K562 (cell line): ENCODE measurements around the gene GCN1. TPM values are rescaled to one million over a fixed set of nuclear protein-coding genes. Genes with fewer than 3 reads are reported as not detected.

Experiments used
- ATAC-seq: fragments of 200-7000 bp; cut with Tn5 transposase; 3 replicates; pipeline ENCODE4 v1.9.1; 2020; ENCODE audit warnings: moderate library complexity
- BruUV-seq: library from RNA; stranded (reverse); fragments of 400-500 nt; replicated peaks from 2 replicates; lab custom pipeline; 2021; lab: Mats Ljungman, UMichigan
- CTCF ChIA-PET: fragments of 300-600 bp; formaldehyde crosslinking; extraction: SDS; loops from one replicate; lab custom pipeline; 2021; ENCODE audit warnings: low intra/inter-chr PET ratio; lab: Yijun Ruan, JAX
- POLR2A ChIA-PET: fragments of 300-600, 350-650 bp; sonication (Branson Sonifier 250); formaldehyde crosslinking; extraction: SDS; loops from one replicate; lab custom pipeline; 2021; ENCODE audit warnings: antibody characterized with exemption, inconsistent platforms; lab: Yijun Ruan, JAX
- DNase-seq, 4 experiments: peaks; one replicate each; pipeline versions ENCODE4 v3.0.0 to v3.0.0-alpha.2; 2011 to 2018; ENCODE audit warnings: low spot score in 3 of 4, mixed read lengths in 3 of 4; ENCODE audit errors: extremely low read depth in 1 of 4
- FAIRE-seq: peaks from 2 replicates; lab custom pipeline; 2011; peaks lifted over from hg19 to GRCh38; lab: Jason Lieb, UNC
- H2AFZ ChIP-seq: 2 replicates; pipeline ENCODE4 v1.6.0; 2011; ENCODE audit warnings: low read depth, low read length, control low read depth, inconsistent platforms
- H3K27ac ChIP-seq: fragments of 200-600 bp; 3 replicates; pipeline ENCODE4 v1.8.0; 2011; ENCODE audit warnings: low read depth, mild to moderate bottlenecking, control low read depth, inconsistent platforms, low read length, moderate library complexity, mixed read lengths; ENCODE audit errors: extremely low read depth
- H3K27me3 ChIP-seq, 2 experiments: fragments of 300-600 bp in 1 of 2; 2 replicates in 1 of 2; 3 replicates in 1 of 2; pipeline versions ENCODE4 v1.6.0 to v1.8.0; 2011; ENCODE audit warnings: inconsistent platforms in 2 of 2, low read length in 2 of 2, mild to moderate bottlenecking in 1 of 2, mixed read lengths in 1 of 2, moderate library complexity in 1 of 2; ENCODE audit not compliant: control insufficient read depth in 2 of 2, insufficient read depth in 2 of 2
- H3K36me3 ChIP-seq: fragments of 300-600 bp; 3 replicates; pipeline ENCODE4 v1.8.0; 2011; ENCODE audit warnings: mild to moderate bottlenecking, low read length, inconsistent platforms; ENCODE audit not compliant: control insufficient read depth, insufficient read depth
- H3K4me1 ChIP-seq, 2 experiments: fragments of 200-600 bp in 1 of 2; replicated peaks in 1 of 2; 2 replicates in 1 of 2; 3 replicates in 1 of 2; pipeline versions ENCODE4 v1.5.1 to v1.8.0; 2011; ENCODE audit warnings: inconsistent platforms in 2 of 2, low read length in 2 of 2, mild to moderate bottlenecking in 1 of 2, mixed read lengths in 1 of 2, moderate library complexity in 1 of 2; ENCODE audit not compliant: control insufficient read depth in 2 of 2, insufficient read depth in 2 of 2
- H3K4me2 ChIP-seq: 2 replicates; pipeline ENCODE4 v1.6.1; 2011; ENCODE audit warnings: low read length, control low read depth, inconsistent platforms, mixed read lengths; ENCODE audit not compliant: insufficient read depth
- H3K4me3 ChIP-seq: fragments of 200-600 bp; sonication (generic), shearing (Covaris generic); 2 replicates; pipeline ENCODE4 v1.5.1; 2016; ENCODE audit warnings: control low read depth, inconsistent platforms
- H3K79me2 ChIP-seq: fragments of 200-600 bp; 3 replicates; pipeline ENCODE4 v1.8.0; 2011; ENCODE audit warnings: low read length, inconsistent platforms; ENCODE audit not compliant: control insufficient read depth, insufficient read depth
- H3K9ac ChIP-seq, 2 experiments: 2 replicates each; pipeline versions ENCODE4 v1.6.0 to v1.6.1; 2011; ENCODE audit warnings: low read depth in 2 of 2, low read length in 2 of 2, control low read depth in 1 of 2, inconsistent platforms in 1 of 2, mild to moderate bottlenecking in 1 of 2, mixed read lengths in 1 of 2; ENCODE audit not compliant: insufficient read depth in 1 of 2
- H3K9me1 ChIP-seq: one replicate; pipeline ENCODE4 v1.6.0; 2011; ENCODE audit warnings: inconsistent platforms, mild to moderate bottlenecking, low read length, moderate library complexity; ENCODE audit not compliant: control insufficient read depth, insufficient read depth
- H3K9me3 ChIP-seq: replicated peaks from 2 replicates; pipeline ENCODE4 v1.5.1; 2011; ENCODE audit warnings: low read depth, low read length, inconsistent platforms; ENCODE audit not compliant: control insufficient read depth, insufficient read depth
- H4K20me1 ChIP-seq: replicated peaks from 2 replicates; pipeline ENCODE4 v1.6.1; 2011; ENCODE audit warnings: low read length, inconsistent platforms, mixed read lengths; ENCODE audit not compliant: control insufficient read depth, insufficient read depth
- CHAMP1 ChIP-seq: fragments of 450-650 bp; IDR thresholded peaks from 2 replicates; pipeline ENCODE4 v1.6.1; 2016; ENCODE audit warnings: mild to moderate bottlenecking
- ZNF263 ChIP-seq: sonication (generic); formaldehyde crosslinking; IDR thresholded peaks from 2 replicates; pipeline ENCODE4 v1.8.0; 2022; ENCODE audit warnings: mild to moderate bottlenecking, missing genetic modification reagents, borderline replicate concordance
- WGBS: fragments of 100-300 bp; shearing (Covaris generic); methylation state at CpG from one replicate; pipeline ENCODE4 v1.1.6; 2016; ENCODE audit warnings: low coverage, mixed read lengths; ENCODE audit not compliant: insufficient coverage; ENCODE audit errors: missing lambda C conversion rate; 5-methylcytosine and 5-hydroxymethylcytosine counted together
- in situ Hi-C: fragments of 300-500 bp; cut with MboI; formaldehyde crosslinking; loops from 4 replicates; pipeline ENCODE4 v1.15.0; 2018; ENCODE audit warnings: inconsistent platforms, mixed read lengths
- intact Hi-C: fragments of 100-400 bp; cut with micrococcal nuclease; formaldehyde crosslinking; loops from 2 replicates; pipeline ENCODE4 v1.14.2; 2022
- polyA plus RNA-seq, 8 experiments: library from polyadenylated mRNA; depleted of rRNA in 4 of 8; stranded (reverse) in 5 of 8; unstranded in 3 of 8; fragments of >200 nt; fragmentation: Nextera tagmentation in 2 of 8; fragmentation: Illumina TruSeq in 1 of 8; extraction: Ambion mirVana in 2 of 8; extraction: Trizol in 1 of 8; gene quantifications; 2 replicates each; pipeline versions ENCODE4 v1.2.1 to v1.2.3, GENCODE V29; 2011 to 2014; ENCODE audit warnings: inconsistent platforms in 1 of 8, missing spikeins in 1 of 8
- total RNA-seq, 7 experiments: library from RNA; depleted of rRNA in 6 of 7; stranded (reverse); fragments of >200 nt in 6 of 7; fragmentation: Illumina TruSeq in 2 of 7; extraction: Trizol in 2 of 7; gene quantifications; 2 replicates each; pipeline versions ENCODE4 v1.2.1 to v1.2.3, GENCODE V29; 2011 to 2021; ENCODE audit warnings: low replicate concordance in 1 of 7

The GCN1 gene
- total and polyA plus RNA-seq, 9 of the 15 experiments (the other 6 are each of a cell fraction or from before 2014, with no cell fraction given): 11.9 to 190 (median 51.7) TPM

GRCh38 chr12:120223458-120224303 lies 29.2 kb upstream of the GCN1 start:
- no peak overlapping the region for H2AFZ ChIP-seq
- TF ChIP-seq CHAMP1 (no peak), ZNF263 (peak; percentile 70)
- peaks cover 15% of the 10 kb centered on the region; the same call in 2 of the 3 replicates for H3K79me2 ChIP-seq
- ChIA-PET CTCF (no interaction called here), POLR2A (interaction anchor here (0.8 to 17.7 kb wide), 4 partner anchors 16 to 68 kb away, joined by 3 to 420 read pairs (median 167); partner anchors contain the start of genes GCN1, PXN, RNU4-1 and RNU4-2)
- no peak for DNase-seq
- 90% methylated on average over 18 of the region's 19 CpGs for WGBS
- H3K9ac ChIP-seq: peak overlapping the region in 1 of 2 experiments; percentile 28; a peak in 1 of 4 replicates
- no peak overlapping the region for H3K4me2 ChIP-seq
- H3K27ac ChIP-seq: no peak overlapping the region
- intact Hi-C loops (no loop called here), in situ Hi-C loops (no loop called here)
- peaks cover 63% of the 10 kb centered on the region; the same call in 2 of the 3 replicates for H3K36me3 ChIP-seq
- H4K20me1 ChIP-seq: peaks cover 6% of the 10 kb centered on the region
- no peaks in the 10 kb centered on the region for H3K9me3 ChIP-seq
- BruUV-seq: no TSS peak
- H3K27me3 ChIP-seq: no peaks in the 10 kb centered on the region
- ATAC-seq: no peak
- H3K9me1 ChIP-seq: peaks cover 2% of the 10 kb centered on the region
- no peak for FAIRE-seq
- H3K4me3 ChIP-seq: no peak overlapping the region
- H3K4me1 ChIP-seq: peaks cover 28 to 48% of the 10 kb centered on the region in 2 experiments
